GM21786 (cell line): ENCODE data around the gene ACAP1.

ENCODE experiments used
- ATAC-seq: cut with Tn5 transposase; IDR thresholded peaks from one replicate; pipeline ENCODE4 v1.9.1; 2021; ENCODE audit not compliant: unreplicated experiment

Gene ACAP1

DNA sequence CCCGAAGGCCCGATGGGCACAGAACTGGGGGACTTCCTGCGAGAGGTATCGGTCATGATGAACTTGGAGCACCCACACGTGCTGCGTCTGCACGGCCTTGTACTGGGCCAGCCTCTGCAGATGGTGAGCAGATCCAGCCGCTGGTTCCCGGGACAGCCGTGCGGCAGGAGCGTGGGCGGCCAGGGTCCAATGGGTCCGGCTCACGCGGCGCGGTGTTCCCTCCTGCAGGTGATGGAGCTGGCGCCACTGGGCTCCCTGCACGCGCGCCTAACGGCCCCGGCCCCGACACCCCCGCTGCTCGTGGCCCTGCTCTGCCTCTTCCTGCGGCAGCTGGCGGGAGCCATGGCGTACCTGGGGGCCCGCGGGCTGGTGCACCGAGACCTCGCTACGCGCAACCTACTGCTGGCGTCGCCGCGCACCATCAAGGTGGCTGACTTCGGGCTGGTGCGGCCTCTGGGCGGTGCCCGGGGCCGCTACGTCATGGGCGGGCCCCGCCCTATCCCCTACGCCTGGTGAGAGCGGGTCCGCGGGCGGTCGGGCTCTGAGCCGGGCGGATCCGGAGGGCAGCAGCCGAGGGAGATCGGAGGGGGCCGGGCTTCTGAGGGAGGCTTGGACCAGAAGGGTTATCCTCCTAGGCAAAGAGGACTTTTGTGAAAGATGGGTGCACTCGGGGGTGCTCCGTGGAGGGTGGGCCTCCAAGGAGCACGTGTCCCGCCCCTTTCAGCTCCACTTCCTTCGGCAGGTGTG, 47.6 kb downstream of the ACAP1 start:
- ATAC-seq, result no peak

DNA sequence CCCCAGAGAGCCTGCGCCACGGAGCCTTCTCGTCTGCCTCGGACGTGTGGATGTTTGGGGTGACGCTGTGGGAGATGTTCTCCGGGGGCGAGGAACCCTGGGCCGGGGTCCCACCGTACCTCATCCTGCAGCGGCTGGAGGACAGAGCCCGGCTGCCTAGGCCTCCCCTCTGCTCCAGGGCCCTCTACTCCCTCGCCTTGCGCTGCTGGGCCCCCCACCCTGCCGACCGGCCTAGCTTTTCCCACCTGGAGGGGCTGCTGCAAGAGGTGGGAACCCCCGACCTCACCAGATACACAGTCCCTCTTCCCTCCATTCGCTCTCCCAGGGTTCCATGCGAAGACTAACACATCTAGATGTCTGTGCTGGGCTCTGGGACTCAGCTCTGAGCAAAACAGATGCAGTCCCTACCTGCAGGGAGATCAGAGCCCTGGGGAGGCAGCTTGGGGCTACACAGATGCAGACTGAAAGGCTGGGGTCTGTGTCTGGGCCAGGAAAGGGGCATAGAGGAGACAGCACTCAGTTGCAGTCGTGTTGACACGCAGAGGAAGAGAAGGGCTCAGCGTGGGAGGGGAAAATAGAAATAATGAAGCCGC, 48.3 kb downstream of the ACAP1 start:
- ATAC-seq, result no peak

DNA sequence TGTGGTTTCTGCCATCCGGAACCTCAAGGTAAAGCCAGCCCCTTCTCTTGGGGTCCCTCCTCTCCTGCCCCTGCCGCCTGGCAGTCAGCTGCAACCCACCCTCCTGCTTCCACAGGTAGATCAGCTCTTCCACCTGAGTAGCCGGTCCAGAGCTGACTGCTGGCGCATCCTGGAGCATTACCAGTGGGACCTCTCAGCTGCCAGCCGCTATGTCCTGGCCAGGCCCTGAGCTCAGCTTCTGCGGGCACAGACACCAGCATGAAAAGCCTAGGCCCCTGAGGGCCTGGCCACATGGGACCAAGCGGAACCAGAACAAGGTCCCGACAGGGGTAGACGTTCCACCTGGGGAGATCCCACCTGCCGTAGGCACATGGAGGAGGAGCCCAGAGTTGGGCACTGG, 52.5 kb downstream of the ACAP1 start:
- no peak for ATAC-seq

DNA sequence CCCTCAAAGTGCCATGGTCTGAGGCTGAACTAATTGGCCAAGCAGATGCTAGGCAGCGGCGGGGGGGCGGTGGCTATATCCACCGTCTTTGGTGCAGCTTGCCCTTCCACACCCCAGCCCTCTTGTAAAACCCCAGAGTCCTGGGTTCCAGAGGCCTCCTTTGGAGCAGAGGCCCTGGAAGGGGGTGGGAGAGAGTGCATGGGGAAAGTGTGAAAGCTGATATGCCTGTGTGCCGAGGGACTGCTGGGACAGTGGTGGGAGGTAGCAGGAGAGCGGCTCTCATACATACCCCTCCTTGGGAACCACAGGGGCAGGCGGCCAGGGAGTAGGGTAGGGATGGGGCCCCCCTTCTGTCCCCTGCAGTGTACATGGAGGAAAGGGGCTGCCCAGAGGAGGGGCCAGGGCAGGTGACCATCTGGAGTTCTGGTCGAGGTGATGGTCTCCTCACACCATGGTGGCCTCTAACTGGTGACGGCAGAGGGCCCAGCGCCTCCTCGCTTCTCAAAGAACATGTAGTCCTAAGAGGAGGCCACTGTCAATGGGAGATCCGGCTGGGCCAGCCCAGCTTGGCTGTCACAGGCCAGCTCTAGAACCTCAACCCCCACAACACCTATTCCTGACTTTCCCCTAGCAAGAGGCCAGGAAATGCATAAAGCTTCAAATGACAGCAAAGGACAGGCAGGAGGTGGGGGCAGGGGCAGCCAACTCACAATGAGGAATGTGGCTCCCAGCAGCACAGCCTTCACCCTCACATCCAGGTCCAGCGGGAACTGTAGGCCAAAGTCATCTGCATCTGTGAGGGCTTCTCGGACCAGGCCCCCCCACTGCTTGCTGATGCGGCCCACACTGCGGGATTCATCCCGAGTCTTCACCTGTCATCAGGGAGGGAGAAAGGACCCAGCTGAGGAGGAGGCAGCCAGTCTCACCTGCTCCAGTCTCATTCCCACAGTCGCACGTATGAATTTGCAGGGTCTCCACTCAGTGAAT, 53.9 kb downstream of the ACAP1 start:
- no peak for ATAC-seq

DNA sequence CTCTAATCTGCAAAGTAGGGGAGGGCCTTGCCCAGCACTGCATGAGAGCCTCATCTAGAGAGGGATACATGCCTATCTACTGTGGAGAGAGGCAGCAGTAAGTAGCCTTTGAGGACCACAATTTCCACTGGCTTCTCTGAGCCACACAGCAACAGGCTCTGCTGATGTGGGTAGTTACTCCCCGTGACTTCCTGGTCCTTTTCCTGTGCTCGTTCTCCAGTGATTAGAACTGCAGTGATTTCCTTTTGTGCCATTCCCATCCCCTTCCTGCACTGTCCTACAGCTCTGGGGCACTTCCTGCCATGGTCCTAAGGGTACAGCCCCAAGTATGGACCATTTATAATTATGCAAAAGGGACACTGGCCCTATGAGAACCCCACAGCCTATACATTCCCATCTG, 55.0 kb downstream of the ACAP1 start:
- ATAC-seq, result no peak

DNA sequence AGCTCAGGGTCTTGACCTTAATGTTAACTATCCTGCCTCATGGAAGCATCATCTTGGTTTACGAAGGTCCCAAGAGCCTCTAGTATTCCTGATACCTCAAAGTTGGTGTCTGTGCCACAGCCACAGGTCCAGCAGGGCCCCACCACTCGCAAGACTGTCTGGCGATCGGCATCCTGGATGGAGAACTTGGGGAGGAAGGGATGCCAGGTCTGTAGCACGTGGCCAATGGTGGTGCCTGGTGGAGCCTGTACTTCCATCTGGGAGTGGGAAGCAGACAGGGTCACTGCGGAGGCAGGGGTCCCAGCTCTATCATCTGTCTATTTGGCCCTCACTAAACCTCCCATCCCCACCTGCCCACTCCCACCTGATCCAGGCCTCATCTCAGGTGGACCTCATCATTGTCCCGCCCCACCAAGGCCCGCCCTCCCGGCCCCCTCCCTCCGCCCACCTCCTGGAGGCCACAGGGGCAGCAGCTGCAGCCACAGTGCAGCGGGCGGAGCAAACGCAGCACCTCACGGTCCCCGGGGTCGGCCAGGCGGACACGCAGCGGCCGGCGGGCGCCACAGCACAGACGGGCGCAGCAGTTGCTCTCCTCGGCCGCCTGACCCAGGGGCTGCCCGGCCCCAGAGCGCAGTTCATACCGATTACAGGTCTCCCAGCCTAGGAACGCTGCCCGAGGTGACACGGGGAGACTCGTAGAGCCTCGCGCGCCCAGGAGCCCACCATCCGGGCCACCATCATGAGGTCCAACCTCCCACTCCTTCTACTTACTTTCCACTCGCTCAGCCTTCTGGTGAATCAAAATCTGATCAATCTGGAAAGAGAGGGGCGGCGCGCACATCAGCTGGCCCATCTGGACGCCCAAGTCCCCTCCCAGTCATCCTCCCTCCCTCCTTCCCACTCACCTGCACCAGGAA, 56.6 kb downstream of the ACAP1 start:
- ATAC-seq, result no peak

DNA sequence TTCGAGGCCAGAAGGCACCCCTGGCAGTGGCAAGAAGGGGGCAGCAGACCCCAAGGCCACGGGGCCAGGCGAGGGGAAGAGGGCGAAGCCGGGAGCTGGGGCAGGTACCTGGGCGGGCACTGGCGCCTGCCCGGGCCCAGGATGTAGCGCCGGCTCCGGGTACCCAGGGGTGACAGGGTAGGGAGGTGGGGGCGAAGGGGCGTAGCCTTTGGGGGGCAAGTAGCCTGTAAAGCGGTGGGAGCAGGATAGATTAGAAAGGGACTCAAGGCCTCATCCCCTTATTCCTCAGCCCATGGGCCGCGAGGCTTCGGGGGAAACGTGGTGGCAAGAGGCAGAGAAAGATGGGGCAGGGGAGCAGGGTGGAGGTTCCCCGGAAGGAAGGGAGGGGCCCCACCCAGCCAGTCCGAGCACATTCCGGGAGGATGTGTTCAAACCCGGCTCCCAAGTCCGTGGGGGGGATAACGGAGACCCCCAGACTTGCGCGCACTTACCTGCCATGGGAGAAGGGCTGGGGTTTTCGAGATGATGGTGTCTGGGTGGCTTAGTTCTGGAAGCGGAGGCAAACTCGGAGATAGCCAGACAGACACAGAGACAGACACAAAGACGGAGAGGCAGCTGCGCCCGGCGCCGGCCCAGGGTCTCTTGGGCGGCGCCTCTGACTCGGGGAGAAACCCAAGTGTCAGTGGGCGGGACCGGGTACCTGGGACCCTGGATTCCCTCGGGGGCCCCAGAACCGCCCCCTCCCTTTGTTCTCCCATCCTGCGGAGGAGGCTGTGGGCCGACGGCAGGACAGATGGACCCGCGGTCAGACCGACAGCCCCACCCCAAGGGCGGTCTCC, 57.5 kb downstream of the ACAP1 start:
- ATAC-seq, result peak; percentile 36

DNA sequence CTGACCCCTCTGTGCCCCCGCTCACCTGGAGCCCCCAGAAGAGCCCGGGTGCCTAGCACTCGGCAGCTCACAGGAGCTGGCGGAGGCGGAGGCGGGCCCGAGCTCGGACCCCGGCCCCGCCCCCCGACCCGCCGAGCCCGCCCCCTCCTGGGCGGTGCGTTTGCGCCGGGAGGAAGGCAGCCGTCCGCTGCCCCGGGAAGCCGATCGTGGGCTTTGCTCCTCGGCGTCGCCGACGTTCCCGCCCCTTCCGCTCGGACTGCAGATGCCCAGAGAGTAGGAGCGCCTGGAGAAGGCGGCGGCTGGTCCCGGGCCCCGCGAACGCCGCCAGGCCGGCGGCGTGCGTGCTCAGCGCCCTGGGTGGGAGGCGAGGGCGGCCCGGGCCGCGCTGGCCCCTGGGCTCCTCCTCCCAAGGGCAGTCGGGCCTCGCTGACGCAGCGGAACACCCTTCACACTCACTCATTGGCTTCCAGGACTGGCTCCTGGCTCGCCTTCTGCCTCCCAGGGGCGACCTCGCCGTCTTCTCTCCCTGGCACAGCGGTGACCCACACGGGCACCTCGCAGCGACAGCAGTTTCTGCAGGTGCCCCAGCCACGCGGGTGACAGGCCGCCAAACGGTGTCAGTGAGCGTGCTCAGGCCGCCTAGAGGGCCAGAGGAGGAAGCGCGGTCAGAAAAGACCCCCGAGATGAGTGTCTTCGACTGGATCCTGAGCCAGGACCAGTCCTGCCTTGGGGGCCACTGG, 58.3 kb downstream of the ACAP1 start, which contains the start of gene PLSCR3:
Gene PLSCR3, minus strand, starts transcription at position 74 of the 740 bp plus-strand sequence. CDS start 415 bp downstream, outside the sequence.
- ATAC-seq, result peak; percentile 71

DNA sequence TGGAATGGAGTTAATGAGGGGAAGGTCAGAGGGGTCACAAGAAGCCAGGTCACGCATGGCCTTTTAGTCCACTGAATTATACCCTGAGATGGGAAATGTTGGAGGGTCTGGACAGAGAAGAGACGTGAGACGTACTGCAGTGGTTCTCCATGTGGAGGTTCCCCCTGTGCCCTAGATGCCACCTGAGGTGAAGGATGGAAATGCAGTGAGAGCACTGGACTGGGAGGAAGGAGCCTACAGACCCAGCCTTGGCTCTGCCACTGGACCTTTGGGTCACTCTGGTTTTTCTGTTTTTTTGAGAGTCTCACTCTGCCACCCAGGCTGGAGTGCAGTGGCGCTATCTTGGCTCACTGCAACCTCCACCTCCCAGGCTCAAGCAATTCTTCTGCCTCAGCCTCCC, 59.8 kb downstream of the ACAP1 start:
- ATAC-seq, result no peak

DNA sequence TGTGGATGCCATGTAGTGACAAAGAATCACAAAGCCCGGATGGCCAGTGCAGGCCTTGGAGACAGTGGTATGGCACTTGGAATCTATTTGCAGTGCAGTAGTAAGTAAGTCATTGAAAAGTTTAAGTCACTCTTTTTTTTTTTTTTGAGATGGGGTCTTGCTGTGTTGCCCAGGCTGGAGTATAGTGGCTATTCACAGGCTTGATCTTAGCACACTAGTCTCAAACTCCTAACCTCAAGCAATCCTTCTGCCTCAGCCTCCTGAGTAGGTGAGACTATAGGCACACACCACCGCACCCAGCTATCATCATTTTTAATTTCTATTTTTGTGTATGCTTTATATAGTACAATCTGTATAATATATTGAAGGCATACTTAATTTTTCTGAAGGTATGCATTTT, 62.3 kb downstream of the ACAP1 start:
- no peak for ATAC-seq
